LoVo (cell line): ENCODE results near the gene SLC4A3.
"Not testable (repeated sequence)": the region's sequence is repeated elsewhere in the genome, so short reads cannot be mapped to it uniquely, and the experiment has no call there.

Source experiments
- DNase-seq: peaks from one replicate; pipeline ENCODE4 v3.0.0-alpha.2; 2016; ENCODE audit warnings: low spot score

SLC4A3 gene

DNA sequence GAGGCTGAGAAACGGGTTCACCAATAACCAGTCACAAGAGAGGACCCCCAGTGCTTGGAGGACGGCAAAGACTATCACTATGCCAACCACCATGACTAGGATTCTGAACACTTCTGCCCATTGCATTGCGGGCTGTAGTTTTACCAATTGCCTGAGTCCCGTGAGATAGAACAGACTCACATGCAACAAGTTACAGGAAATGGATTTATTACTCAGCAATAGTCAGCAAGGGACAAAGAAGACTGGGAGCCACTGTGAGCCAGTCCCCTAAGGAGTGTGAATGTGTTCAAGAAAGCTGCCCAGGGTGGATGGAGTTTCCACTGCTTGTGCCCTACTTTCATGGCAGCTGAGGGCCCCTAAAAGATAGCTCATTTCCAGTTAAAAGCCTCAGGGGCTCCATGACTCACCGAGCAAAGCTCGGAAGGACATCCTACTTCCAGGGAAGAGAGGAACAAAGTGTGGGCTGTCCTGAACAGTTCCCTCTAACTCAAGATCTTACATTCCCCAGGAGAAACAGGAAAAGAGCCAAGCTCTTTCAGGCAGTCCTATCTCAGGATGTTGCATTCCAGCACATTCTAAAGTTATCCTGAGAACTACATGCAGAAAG is 54.4 kb downstream of the SLC4A3 start:
- no peak for DNase-seq

DNA sequence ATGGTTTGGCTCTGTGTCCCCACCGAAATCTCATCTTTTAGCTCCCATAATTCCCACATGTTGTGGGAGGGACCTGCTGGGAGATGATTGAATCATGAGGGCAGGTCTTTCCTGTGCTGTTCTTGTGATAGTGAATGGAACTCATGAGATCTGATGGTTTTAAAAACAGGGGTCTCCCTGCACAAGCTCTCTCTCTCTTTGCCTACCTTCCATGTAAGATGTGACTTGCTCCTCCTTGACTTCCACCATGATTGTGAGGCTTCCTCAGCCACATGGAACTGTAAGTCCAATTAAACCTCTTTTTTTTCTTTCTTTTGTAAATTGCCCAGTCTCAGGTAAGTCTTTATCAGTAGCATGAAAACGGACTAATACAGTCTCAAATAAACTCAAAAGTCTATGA is 56.0 kb downstream of the SLC4A3 start:
- not testable (repeated sequence) for DNase-seq

DNA sequence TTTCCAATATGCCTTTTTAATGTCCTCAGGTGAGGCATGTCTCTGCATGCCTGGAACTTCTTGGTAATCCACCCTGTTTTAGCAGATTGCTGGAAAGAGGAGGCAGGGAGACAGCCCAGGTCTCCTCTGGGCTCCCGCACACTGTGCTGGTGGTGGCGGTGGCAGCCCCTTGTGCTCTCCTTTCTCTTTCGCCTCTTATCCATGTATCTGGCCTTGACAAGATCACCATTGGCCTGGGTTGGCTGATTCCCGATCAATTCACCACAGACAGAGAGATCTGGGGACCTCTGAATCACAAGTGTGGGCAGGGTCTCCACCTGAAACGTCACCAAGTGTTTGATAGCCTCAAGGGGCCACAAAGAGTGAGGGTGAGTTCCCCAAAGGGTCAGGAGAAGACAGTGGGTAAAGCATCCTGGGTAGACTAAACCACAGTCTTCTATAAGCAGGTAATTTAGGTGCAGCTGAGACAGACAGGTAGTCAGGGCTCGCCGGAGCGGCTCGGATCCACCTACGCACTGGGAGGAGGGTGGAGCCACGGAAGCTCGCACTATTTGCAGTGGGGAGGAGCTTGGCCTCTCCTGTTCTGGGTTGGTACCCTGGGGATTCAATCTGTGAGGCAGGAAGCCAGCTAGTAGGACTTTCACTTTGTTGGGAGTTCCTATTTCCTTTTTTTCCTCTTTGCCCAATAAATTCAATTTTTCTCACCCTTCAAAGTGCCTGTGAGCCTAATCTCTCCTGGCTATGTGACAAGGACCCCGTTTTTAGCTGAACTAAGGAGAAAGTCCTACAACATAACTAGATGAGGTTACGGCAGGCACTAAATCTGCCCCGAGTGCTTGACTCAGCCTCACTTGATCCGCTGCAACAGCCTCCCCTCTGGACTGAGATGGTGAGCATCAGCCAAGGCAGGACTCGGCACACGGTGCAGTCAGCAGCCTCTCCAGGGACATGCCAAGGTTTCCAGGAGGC is 57.6 kb downstream of the SLC4A3 start:
- DNase-seq, result peak; percentile 91

DNA sequence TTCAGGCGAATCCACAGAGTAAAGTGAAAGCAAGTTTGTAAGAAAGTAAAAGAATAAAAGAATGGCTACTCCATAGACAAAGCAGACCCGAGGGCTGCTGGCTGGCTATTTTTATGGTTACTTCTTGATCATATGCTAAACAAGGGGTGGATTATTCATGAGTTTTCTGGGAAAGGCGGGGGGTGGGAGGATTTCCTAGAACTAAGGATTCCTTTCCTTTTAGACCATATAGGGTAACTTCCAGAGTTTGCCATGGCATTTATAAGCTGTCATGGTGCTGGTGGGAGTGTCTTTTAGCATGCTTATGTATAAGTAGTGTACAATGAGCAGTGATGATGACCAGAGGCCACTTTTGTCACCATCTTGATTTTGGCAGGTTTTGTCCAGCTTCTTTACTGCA is 59.8 kb downstream of the SLC4A3 start:
- no peak for DNase-seq

DNA sequence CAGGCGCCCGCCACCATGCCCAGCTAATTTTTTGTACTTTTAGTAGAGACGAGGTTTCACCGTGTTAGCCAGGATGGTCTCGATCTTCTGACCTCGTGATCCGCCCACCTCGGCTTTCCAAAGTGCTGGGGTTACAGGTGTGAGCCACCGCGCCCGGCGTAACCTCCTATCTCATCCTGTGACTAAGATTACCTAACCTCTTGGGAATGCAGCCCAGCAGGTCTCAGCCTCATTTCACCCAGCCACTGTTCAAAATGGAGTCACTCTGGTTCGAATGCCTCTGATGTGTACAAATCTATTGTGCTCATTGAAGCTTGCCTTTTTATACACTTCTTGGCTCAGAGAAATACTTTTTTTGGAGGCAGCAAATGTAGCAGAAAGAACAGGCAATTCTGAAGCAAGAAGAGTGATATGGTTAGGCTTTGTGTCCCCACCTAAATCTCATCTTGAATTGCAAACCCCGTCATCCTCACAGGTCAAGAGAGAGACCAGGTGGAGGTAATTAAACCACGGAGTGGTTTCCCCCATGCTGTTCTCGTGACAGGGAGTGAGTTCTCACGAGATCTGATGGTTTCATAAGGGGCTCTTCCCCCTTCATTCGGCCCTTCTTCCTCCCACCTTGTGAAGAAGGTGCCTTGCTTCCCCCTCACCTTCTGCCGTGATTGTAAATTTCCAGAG is 60.6 kb downstream of the SLC4A3 start:
- peak; percentile 67 for DNase-seq

DNA sequence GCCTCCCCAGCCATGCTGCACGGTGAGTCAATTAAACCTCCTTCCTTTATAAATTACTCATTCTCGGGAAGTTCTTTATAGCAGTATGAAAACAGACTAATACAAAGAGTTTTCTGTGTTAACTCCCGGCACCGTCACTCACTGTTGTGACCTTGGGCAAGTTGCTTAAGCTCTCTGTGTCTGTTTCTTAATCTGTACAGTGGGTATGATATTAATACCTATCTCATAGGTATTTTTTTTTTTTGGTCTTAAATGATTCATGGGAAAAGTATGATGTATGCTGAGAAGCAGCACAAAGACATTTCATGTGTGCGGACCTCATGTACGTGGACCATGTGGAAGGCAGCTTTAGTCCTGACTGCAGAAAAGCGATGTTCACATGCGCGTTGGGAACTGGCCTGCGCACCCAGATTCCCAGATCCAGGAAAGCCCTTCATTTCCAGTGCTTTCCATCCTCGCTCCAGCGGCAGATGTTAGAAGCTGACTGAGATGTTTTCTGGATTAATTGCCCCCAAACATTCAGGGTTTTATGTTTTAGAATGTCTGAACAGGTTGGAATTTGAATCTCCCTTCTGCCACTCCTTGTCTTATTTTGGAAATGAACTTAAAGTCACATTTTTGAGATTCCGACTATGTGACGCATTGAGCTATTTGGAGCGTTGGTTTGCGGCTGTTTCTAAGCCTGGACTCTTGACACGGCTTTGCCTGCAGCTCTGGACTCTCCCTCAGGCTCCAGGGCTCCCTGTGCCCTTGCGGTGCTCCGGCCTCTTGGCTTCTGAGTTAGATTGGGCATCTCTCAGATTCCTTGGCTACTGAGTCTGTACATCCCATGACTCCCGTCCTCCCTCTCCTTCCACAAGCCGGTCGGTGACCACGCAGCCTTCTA is 61.4 kb downstream of the SLC4A3 start:
- peak; percentile 69 for DNase-seq

DNA sequence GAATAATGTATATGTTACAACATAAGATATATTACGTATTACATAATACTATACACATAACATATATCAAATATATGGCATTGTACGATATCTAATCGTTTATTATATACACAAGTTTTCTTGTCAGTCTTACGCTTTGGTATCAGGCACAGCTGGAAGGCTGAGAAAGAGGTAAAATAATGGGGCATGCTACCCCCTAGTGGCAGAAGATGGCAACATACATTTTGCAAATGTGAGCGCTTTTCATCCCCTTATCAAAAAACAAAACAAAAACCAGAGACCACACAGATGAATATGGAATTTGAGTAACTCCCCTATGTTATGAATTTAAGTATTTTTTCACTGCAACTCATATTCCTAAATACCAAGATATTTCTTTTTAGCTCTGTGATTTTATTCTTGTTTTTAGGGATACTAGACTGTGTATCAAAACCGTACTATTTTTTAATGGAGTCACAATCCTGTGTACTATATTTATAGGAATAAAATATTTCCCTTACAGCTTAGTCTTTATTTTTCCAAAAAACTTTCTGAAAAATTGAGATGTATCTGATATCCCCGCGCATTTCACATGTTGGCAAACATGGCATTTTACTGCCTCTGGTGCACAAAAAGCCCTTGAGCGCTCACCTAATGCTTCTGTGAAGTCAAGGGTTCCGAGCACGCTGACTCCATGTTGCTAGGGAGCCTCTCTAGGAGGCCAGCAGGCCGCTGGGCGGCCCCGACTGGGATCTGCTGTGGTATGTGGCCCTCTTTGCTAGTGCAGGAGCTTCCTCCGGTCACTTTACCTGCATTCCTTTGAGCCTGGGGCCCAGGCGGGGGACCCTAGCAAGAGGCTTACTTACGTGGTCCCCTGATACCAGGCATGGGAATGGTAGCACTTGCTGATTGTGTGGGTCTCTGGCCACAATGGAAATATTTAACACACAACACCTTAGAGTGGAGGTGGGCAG is 62.5 kb downstream of the SLC4A3 start:
- peak; percentile 63 for DNase-seq

DNA sequence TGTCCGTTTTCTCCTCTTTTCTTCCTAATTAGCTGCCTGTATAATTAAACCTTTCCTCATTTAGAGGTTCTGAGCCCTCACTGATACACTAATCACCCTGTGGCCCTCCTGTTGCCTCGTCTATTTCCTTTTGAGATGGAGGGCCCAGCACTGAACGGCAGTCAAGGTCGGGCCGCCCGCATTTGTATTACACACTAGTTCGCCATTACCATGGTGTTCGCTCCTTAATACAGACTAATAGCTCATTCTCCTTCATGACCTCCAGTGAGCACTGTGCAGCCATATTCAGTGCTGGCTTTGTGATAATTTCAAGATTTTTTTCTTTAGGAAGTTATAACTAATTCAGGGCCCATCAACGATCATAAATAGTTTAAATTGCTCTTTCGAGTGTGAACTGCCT is 64.1 kb downstream of the SLC4A3 start:
- no peak for DNase-seq
